Measurements from ENCODE around the gene MYH16.
"Not testable (repeated sequence)": the region's sequence is repeated elsewhere in the genome, so short reads cannot be mapped to it uniquely, and the experiment has no call there.

Gene MYH16

GRCh38 chr7:99258501-99258900 is 14.1 kb upstream of the MYH16 start:
- DNase-seq, result no peak

GRCh38 chr7:99260395-99260794 is 12.2 kb upstream of the MYH16 start:
- no peak for DNase-seq

GRCh38 chr7:99261646-99262045 is 11.0 kb upstream of the MYH16 start:
- no peak for DNase-seq

- DNase-seq, result no peak
Observed at GRCh38 chr7:99265848-99266480, 6.7 kb upstream of the MYH16 start.

- DNase-seq, result no peak
Observed at GRCh38 chr7:99267481-99267840, 5.2 kb upstream of the MYH16 start.

GRCh38 chr7:99267841-99268576 is 4.6 kb upstream of the MYH16 start:
- no peak for DNase-seq

- DNase-seq, result no peak
Observed at GRCh38 chr7:99268577-99268908, 4.1 kb upstream of the MYH16 start.

GRCh38 chr7:99270702-99271101 is 1.9 kb upstream of the MYH16 start:
- DNase-seq, result no peak

- DNase-seq, result not testable (repeated sequence)
Observed at GRCh38 chr7:99273561-99273960, 922 bp downstream of the MYH16 start.

GRCh38 chr7:99274908-99275307 is 2.3 kb downstream of the MYH16 start:
- not testable (repeated sequence) for DNase-seq

GRCh38 chr7:99275496-99275895 is 2.9 kb downstream of the MYH16 start:
- DNase-seq, result no peak

GRCh38 chr7:99278180-99278579 is 5.5 kb downstream of the MYH16 start:
- DNase-seq, result no peak

- not testable (repeated sequence) for DNase-seq
Observed at GRCh38 chr7:99284165-99284564, 11.5 kb downstream of the MYH16 start.

- DNase-seq, result no peak
Observed at GRCh38 chr7:99287779-99288534, 15.3 kb downstream of the MYH16 start.

- no peak for DNase-seq
Observed at GRCh38 chr7:99289185-99289584, 16.5 kb downstream of the MYH16 start.

GRCh38 chr7:99290148-99290547 is 17.5 kb downstream of the MYH16 start:
- not testable (repeated sequence) for DNase-seq

- no peak for DNase-seq
Observed at GRCh38 chr7:99290980-99291607, 18.5 kb downstream of the MYH16 start.

GRCh38 chr7:99292127-99292526 is 19.5 kb downstream of the MYH16 start:
- no peak for DNase-seq

GRCh38 chr7:99293167-99293566 is 20.5 kb downstream of the MYH16 start:
- no peak for DNase-seq

GRCh38 chr7:99293650-99294049 is 21.0 kb downstream of the MYH16 start:
- no peak for DNase-seq

GRCh38 chr7:99296471-99296870 is 23.8 kb downstream of the MYH16 start:
- no peak for DNase-seq

GRCh38 chr7:99301496-99301895 is 28.9 kb downstream of the MYH16 start:
- no peak for DNase-seq

GRCh38 chr7:99305473-99306260 is 33.0 kb downstream of the MYH16 start:
- no peak for DNase-seq

Measured in NCI-H1092 treated with DMSO at 0.1 percent for 48 hours (cell line).